RWPE1 (cell line): ENCODE results near the gene CNTRL.

Experiments used
- CTCF ChIA-PET: fragments of 350-600 bp; sonication (Branson Sonifier 250); formaldehyde crosslinking; extraction: SDS; loops from one replicate; lab custom pipeline; 2021; lab: Yijun Ruan, JAX
- POLR2A ChIA-PET: fragments of 400-600 bp; formaldehyde crosslinking; extraction: SDS; loops from one replicate; lab custom pipeline; 2020; ENCODE audit warnings: antibody characterized with exemption; ENCODE audit not compliant: low non-redundant PET; lab: Yijun Ruan, JAX
- DNase-seq: peaks from one replicate; pipeline ENCODE4 v3.0.0; 2012; ENCODE audit warnings: low spot score
- H3K27ac ChIP-seq: fragments of 450-650 bp; 2 replicates; pipeline ENCODE4 v1.5.1; 2017
- TF ChIP-seq, protein P1 (sequence below): fragments of 450-650 bp; conservative IDR thresholded peaks from 2 replicates; pipeline ENCODE4 v1.5.1; 2017; ENCODE audit warnings: low read depth, mild to moderate bottlenecking

CNTRL gene

GRCh38 chr9:121216271-121216805 lies 141.6 kb downstream of the CNTRL start:
- H3K27ac ChIP-seq, result no peak overlapping the region
- DNase-seq, result no peak
- ChIA-PET CTCF (interaction anchor here (1.0 kb wide), 1 partner anchor 104 kb away, joined by 3 read pairs; no protein-coding TSS in a partner anchor), POLR2A (interaction anchor here (0.6 kb wide), 1 partner anchor 61 kb away, joined by 5 read pairs; no protein-coding TSS in a partner anchor)
- TF ChIP-seq, protein P1, sequence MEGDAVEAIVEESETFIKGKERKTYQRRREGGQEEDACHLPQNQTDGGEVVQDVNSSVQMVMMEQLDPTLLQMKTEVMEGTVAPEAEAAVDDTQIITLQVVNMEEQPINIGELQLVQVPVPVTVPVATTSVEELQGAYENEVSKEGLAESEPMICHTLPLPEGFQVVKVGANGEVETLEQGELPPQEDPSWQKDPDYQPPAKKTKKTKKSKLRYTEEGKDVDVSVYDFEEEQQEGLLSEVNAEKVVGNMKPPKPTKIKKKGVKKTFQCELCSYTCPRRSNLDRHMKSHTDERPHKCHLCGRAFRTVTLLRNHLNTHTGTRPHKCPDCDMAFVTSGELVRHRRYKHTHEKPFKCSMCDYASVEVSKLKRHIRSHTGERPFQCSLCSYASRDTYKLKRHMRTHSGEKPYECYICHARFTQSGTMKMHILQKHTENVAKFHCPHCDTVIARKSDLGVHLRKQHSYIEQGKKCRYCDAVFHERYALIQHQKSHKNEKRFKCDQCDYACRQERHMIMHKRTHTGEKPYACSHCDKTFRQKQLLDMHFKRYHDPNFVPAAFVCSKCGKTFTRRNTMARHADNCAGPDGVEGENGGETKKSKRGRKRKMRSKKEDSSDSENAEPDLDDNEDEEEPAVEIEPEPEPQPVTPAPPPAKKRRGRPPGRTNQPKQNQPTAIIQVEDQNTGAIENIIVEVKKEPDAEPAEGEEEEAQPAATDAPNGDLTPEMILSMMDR, result no peak

DNA sequence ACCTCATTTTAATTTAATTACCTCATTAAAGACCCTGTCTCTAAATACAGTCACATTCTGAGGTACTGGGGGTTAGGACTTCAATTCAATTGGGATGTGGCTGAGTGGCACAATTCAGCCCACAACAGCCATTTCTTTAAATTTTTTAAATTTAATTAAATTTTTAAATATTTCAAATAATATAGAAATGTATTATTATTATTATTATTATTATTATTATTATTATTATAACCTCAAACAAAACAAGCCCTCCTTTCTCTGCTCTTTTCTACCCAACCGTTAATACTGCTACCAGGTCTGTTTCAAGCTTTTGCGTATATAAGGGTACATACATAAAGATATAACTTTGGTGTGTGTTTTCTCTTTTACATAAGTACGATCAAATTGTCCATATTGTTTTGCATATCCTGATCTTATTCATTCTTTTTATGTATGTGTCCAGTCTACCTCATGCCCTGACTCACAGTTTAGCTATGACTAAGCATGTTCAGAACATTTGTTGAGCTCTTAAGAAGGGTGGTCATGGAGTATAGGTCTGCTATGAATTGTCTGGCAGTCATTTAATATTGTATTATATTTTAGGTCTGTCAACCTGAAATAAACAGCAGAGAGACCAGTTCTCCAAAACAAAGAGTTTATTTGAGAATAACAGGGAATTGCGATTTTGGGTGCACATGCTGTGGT lies 143.0 kb downstream of the CNTRL start:
- ChIA-PET CTCF (interaction anchor here (0.6 to 1.2 kb wide), 4 partner anchors 15 to 1654 kb away, joined by 3 to 8 read pairs (median 4); no protein-coding TSS in a partner anchor), POLR2A (no interaction called here)
- TF ChIP-seq, protein P1, result no peak

DNA sequence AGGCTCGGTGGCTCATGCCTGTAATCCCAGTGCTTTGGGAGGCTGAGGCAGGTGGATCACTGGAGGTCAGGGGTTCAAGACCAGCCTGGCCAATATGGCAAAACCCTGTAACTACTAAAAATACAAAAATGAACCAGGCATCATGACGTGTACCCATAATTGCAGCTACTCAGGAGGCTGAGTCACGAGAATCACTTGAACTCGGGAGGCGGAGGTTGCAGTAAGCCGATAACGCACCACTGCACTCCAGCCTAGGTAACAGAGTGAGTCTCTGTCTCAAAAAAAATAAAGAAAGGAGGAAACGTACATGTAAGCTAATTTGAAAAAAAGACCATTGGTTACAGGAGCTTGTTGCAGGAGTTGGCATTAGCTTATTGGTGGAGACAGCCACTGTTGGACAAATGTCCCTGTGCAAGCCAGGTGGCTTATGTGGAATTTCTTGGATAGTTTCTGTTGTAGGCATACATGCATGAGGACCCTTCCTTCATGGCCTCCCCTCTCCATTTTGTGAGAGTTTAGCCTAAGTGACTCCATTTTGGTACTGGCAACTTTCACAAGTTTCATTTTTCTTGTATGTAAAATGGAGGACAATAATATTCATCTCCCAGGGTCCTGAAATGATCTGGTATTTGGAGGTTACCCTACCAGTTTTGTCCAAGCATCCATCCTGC lies 143.7 kb downstream of the CNTRL start:
- ChIA-PET POLR2A (no interaction called here), CTCF (interaction anchor here (0.6 to 1.2 kb wide), 4 partner anchors 16 to 1653 kb away, joined by 3 to 8 read pairs (median 4); no protein-coding TSS in a partner anchor)
- no peak overlapping the region for H3K27ac ChIP-seq
- TF ChIP-seq, protein P1, result no peak
- DNase-seq, result no peak

More for the DNA sequence above, 143.0 kb downstream of the CNTRL start:
- H3K27ac ChIP-seq, result no peak overlapping the region
- DNase-seq, result peak; percentile 60

- CTCF ChIA-PET, result interaction anchor here (0.6 kb wide), 1 partner anchor 62 kb away, joined by 3 read pairs; no protein-coding TSS in a partner anchor
- POLR2A ChIA-PET, result no interaction called here
- DNase-seq, result no peak
- H3K27ac ChIP-seq, result no peak overlapping the region
- TF ChIP-seq, protein P1, result no peak
These were observed 144.8 kb downstream of the CNTRL start for GRCh38 chr9:121219530-121219929.

DNA sequence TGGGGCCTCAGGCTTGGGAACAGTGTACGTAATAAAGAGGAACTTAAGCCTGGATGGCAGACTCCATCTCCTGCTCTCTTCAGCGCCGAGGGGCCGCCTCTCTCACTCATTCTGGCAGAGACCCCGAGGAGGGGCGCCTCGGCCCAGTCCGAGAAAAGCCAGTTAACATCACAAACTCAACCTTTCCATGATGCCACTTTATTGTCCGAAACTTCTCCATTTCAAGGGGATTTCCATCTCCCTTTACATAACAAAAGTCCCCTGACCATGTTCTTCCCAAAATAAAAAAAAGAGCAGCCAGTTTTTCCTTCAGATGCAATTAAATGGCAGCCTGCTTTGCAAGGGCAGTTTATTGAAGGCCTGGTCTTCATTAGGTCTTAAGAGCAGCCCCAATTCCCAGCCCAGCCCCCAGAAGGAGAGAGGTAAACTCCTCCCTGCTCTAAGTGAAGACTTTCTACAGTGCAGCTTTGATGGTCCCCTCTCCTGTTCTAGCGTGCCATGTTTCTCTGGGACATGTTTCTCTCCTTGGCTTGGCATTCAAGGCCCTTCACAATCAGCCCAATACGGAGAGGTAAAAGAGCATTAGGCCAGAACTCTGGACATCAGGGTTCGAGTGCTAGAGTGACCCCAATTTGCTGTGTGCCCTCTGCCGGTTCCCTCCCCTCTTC lies 146.4 kb downstream of the CNTRL start:
- ChIA-PET CTCF (interaction anchor here (2.7 kb wide), 1 partner anchor 13 kb away, joined by 14 read pairs; no protein-coding TSS in a partner anchor), POLR2A (no interaction called here)
- no peak for DNase-seq
- TF ChIP-seq, protein P1, result no peak
- no peak overlapping the region for H3K27ac ChIP-seq

DNA sequence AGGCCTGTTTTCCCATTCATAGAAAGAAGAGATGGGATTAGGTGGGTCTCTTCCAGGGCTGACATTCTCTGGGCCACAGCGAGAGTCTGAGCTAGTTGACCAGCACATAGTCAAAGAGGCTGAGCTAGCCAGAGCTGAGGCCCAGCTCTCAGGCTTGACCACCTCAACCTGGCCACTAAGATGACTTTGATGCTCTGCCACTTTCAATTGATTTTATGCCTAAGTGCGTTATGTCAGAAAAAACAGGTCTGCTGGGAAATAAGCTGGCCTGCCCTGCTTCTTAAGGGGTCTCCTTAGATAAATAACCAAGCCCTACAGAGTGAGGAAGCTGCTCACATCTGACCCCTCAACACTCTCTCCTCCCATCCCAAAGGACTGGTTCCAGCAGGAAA lies 146.9 kb downstream of the CNTRL start:
- POLR2A ChIA-PET, result no interaction called here
- CTCF ChIA-PET, result interaction anchor here (0.5 to 2.7 kb wide), 3 partner anchors 12 to 178 kb away, joined by 3 to 14 read pairs (median 3); no protein-coding TSS in a partner anchor
- DNase-seq, result no peak
- TF ChIP-seq, protein P1, result no peak
- no peak overlapping the region for H3K27ac ChIP-seq
